Left forelimb (tissue), 1 donor: Measurements from ENCODE around the gene SYNJ1.
A peak's percentile ranks its signal among the peaks of the same experiment; 100 is the strongest.
"Not testable (repeated sequence)": the region's sequence is repeated elsewhere in the genome, so short reads cannot be mapped to it uniquely, and the experiment has no call there.

ENCODE experiments used
- DNase-seq: peaks from one replicate; pipeline ENCODE4 v3.0.0-alpha.2; 2018; ENCODE audit warnings: low spot score

The SYNJ1 gene

DNA sequence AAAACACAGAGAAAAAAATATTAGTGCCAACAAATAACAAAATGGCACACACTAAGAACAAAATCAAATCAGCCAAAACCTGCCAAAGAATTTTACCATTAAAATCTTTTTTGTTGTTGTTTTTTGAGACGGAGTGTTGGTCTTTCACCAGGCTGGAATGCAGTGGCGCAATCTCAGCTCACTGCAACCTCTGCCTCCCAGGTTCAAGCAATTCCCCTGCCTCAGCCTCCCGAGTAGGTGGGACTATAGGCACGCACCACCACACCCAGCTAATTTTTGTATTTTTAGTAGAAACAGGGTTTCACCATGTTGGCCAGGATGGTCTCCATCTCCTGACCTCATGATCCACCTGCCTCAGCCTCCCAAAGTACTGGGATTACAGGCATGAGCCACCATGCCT lies 8.3 kb upstream of the SYNJ1 start:
- DNase-seq, result not testable (repeated sequence)

DNA sequence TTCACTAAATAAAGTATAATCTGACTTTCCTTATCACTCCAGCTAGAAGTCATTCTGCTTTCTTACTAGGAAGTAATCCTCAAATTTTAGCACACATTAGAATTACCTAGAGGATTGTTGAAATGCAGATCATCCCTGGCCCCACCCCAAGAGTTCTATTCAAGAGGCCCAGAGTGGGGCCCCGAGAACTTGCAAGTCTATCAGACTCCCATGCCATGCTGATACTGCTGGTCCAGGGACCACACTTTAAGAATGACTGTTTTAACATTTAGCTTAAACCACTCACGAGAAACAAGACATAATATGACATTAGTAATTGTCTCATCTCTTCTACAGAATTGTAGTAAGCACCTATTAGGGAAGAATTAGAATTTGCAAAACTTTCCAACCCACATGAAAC lies 7.7 kb upstream of the SYNJ1 start:
- no peak for DNase-seq

DNA sequence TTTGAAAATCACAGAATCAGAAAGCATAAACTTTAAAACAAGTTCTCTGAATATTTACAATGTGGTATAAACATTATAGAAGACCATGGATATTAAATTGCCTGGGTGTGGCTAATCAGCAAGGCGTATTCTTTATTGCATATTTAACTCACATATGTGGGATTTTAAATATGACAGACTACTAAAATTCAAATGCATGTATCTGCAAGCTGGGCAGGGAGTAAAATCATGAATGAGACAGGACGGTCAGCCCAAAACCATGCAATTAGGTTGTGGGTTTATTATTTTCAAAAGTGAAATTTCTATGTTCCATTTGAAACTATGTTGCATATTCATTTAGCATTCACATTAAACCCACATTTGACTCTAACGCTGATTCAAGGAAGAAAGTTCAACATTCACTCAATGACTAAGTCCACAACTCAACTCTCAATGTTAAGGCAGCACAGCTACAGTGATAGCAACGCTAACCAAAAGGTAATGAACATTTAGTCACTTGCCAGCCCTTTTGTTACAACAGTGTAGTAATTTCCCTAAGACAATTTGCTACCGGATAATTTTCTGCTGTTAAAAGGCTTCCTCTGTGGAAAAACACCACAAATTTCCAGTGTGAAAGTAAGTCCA lies 6.3 kb upstream of the SYNJ1 start:
- DNase-seq, result no peak

DNA sequence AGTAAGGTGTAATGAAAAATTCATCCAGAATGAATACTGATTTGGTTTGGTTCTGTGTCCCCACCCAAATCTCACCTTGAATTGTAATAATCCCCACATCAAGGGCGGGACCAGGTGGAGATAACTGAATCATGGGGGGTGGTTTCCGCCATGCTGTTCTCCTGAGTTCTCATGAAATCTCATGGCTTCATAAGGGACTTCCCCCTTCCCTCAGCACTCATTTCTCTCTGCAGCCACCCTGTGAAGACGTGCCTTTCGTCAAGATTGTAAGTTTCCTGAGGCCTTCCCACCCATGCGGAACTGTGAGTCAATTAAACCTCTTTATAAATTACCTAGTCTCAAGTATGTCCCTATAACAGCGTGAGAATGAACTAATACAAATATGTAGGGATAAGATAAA lies 5.5 kb upstream of the SYNJ1 start:
- no peak for DNase-seq

DNA sequence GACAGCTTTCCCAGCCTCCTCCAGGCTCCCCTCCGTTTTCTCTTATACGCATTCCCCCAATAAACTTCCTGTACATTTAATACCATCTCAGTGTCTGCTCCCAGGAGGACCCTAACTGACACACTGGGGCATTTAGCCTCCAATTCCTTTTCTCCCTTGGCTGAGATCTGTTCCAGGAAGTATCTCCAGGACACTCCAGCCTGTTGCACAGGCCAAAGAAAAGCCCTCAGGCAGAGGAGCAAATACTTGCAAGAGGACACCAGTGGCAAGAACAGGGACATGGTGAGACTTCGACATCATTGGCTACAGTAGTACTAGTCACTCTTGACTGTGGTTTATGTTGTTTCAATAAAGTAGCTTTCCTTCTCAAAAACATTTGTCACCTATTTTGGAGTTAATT lies 4.7 kb upstream of the SYNJ1 start:
- no peak for DNase-seq

DNA sequence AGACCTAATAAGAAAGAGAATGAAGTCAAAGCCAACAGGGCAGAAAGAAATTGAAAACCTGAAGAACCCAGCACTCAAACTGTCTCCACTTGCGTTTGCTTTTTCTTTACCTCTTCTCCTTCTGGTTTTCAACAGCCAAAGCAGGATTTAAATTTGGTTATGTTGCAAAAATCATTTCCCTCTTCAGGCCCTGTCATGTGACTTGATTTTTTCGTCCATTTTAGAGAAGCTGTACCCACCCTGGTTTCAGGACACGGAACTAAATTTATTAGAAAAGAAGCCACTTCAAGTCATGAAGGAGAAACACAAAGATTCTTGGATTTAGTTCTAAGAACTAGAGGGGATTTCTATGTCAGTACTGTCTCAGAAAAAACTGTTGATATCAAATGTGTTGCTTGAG lies 1.0 kb upstream of the SYNJ1 start:
- DNase-seq, result no peak

DNA sequence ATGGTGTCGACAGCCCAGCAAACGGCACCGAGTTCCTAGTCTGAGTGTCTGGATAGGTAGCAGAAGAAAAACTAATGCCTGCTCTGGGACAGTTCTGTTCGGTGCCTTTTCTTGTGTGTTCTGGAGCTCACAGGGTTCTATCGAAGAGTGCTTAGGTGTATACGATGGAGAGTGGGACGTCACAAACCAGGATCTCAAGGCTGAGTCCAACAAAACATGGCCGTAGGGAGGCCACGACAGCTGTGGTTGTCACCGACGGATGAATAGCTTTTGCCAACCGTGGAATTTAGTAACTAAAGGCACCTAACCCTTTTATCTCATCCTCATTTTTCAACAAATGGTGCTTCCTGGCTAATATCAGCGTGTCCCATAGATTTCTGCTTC lies 635 bp upstream of the SYNJ1 start:
- no peak for DNase-seq

DNA sequence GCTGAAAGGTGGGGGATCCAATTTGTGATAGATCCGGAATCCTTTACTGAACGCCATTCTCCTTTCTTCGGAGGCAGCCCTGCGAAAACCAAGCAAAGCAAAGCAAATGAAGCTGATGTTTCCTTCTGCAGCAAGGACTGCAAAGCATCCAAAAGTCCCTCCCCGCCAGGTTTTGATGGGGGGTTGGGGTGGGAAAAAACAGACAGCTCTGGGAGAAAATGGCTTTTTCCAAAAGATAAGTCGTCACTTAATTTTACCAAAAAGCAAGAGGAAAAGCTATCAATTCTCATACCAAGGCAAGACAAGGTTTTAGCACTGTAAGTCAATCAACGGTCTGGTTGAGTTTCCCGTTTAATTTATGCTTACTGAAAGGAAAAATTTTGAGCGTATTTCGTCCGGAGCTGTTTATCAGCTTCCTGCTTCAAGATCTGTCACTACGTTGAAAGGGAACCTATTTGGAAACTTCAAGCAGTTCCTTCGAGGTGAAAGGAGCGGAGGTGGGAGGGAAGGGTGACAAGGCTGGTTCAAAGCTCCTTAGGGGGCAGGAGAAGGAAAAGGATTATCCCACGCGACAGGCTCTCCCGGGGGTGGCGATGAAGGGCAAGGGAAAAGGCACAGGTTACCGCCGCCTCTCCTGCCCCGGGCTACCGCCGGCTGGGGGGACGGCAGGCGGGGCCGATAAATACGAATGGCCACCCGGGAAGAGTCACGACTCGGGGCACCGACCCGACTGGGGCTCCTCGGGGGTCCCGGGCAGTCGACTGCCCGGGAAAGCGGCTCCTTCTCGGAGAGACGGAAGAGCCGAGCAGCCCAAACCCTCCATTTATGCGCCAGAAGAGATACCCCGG lies 750 bp downstream of the SYNJ1 start:
- peak; percentile 64 for DNase-seq

DNA sequence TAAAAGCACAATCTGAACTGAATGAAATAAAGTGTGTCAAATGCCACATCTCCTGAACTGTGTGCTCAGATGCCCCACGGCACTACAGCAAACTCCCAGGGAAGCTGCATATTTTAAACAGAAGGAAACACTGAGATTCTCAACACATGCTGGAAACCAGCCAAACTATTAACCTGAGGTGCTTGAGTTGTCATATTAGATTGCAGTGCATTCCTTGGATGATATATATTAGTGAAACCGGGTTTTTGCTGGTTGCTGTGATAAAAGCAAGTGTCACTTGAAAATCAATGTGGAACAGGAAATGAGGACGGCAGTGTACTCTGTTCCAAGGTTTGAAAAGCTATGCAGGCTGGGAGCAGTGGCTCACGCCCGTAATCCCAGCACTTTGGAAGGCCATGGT lies 8.7 kb downstream of the SYNJ1 start:
- DNase-seq, result no peak

DNA sequence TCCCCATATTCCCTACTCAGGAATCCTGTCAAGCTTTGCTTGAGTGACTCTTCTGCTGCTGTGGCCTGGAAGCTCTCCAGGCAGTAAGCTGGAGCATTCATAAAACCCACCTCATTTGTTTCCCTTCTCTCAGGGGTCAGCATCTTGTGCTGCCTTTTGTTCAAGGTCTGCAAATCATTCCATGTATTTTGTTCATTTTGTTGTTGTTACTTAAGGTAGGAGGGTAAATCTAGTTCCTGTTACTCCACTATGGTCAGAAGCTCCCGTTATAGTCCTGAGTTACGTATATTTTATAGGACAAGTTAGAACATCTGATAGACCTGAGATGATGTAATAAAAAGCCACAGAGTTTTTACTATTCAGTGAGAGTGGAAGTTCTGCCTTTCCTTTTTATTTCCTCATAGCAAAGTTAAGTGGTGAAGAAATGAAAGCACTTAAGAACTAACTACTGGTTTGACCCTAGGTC lies 9.9 kb downstream of the SYNJ1 start:
- DNase-seq, result no peak

DNA sequence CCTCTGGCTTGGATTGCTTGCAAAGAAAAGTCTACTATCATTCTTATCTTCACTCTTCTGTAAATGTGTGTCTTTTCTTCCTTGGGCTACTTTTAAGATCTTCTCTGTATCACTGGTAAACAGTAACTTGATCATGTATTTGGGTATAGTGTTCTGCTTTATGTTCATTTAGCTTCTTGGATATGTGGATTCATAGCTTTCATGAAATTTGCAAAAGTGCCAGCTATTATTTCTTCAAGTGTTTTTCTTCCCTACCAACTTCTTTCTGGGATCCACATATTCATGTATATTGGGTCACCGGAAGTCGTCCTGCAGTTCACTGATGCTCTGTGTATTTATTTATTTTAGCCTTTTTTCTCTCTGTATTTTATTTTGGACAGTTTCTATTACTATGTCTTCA lies 11.3 kb downstream of the SYNJ1 start:
- no peak for DNase-seq

DNA sequence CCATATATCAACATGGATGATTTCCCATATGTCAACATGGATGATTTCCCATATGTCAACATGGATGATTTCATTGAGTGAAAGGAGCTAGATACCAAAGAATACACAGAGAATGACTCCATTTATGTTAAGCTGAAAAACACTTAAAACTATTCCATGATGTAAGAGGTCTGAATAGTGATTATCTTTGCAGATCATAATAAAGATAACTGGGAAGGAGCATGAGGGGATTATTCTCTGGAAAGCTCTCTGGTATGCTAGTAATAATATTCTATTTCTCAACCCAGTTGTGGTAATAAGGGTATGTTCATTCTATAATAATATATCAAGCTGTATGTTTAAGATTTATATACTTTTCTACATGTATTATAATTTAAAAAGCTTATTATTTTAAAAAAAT lies 14.1 kb downstream of the SYNJ1 start:
- DNase-seq, result no peak

DNA sequence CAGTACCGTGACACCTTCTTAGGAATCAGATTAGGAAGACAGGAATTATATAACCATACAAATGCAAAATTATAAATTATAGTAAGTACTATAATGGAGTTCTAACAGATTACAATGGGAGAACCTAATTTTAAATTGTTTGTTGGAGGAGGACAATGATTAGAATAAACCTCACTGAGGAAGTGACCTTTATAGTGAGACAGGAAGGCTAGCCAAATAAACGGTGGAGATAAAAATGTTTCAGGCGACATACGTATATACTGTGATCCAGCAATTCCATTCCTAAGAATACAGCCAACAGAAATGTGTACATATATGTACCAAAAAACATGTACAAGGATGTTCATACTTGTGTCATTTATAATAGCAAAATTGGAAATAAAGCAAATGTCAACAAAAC lies 15.2 kb downstream of the SYNJ1 start:
- no peak for DNase-seq

DNA sequence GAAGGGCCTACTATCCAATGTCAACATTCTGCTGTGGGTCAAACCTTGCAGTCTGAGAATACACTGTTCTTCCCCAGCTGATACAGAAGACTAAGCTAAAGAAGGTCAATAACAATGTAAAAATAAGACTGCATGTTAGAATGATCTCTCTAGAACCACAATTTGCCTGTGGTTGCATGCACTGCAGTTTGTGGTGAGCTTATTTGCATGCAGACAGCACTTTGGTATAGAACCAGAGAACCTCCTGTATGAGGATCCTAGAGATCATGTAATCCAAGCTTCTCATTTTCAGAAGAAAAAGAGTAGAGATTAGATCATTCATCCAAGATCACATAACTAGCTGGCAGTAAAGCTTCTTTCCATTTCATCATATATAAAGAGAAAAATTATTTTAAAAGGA lies 15.8 kb downstream of the SYNJ1 start:
- no peak for DNase-seq

DNA sequence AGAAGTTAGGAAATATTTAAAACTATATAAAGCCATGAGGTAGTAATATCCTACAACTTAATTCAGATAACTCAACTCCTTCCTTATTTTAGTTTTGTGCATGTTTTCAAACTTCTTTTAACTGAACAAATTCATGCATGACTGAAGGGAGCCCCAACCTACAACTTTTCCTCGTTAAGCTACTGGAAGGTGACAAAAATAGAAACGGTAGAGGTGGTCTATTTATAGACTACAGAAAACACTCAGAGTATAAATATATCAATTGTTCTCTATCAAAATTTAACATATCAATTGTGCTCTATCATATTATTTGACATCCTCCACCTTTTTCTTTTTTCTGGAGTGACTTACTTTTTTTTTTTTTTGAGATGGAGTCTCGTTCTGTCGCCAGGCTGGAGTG lies 16.8 kb downstream of the SYNJ1 start:
- DNase-seq, result no peak

DNA sequence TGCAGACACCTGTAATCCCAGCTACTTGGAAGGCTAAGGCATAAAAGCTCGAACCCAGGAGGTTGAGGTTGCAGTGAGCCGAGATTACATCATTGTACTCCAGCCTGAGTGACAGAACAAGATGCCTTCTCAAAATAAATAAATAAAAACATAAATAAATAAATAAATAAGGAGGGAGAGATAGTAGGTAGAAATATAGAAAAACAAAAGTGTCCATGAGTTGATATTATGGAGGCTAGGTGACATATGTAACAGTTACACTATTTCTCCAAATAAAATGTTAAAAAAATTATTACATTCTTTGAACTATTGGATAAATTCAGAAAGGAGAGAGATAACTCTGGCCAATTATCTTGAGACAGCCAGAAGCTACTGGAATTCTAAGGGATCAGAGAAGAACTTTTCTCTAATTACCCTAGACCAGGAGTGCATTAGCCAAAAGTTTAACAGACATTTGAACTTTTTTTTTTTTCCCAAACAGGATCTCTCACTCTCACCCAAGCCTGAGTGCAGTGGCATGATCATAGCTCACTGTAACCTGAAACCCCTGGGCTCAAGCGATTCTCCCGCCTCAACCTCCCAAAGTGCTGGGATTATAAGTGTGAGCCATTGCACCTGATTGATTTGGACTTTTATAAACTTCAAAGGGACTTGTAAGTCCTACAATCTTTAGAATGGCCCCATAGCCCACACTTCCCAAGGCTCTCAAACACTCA lies 17.6 kb downstream of the SYNJ1 start:
- no peak for DNase-seq

DNA sequence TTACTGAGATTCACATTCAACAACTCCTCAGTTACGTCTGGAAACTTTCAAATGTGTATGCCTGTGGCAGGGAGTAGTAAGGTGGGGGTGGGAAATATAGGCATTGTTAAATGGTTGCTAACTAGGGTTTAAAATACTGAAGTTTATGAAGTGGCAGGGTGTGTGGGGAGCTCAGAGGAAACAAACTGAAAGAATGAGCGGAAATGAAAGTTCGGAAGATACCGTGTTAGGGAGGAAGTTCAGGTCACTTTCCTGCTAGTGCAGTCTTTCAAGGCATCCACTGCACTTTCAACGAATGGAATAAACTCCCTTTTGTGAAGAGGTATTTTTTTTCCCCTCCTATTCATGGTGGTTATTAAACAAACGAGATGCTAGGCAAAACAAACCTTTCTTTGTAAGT lies 19.7 kb downstream of the SYNJ1 start:
- DNase-seq, result no peak

DNA sequence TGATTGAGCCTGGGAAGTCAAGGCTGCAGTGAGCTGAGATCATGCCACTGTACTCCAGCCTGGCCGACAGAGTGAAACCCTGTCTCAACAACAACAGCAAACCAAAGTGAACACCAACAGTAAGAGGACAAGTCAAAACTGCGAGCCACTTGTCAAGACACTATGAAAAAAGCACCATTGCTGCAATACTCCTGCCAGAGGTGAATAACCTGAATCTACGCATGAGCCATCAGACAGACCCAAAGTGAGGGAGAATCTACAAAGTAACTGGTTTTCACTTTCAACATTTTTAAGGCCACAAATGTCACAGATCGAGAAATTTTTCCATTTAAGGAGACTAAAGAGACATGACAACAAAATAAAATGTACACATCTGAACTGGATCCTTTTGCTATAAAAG lies 21.9 kb downstream of the SYNJ1 start:
- no peak for DNase-seq

DNA sequence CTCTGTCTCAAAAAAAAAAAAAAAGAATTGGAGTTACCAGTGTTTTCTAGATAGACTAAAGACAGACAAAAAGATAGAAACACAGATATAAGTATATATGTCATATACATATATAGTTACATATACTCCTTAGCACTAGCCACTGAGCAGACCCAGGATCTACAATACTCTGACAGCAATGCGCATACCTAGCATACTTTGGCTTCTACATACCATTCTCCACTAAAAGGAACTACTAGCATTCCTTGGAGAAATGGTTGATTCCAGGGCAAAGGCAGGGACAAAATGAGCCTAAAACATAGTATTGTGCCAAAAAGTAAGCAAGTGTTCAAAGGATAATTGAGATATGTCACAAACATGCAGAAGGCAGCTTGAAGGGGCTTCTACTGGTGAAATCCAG lies 22.7 kb downstream of the SYNJ1 start:
- DNase-seq, result no peak

DNA sequence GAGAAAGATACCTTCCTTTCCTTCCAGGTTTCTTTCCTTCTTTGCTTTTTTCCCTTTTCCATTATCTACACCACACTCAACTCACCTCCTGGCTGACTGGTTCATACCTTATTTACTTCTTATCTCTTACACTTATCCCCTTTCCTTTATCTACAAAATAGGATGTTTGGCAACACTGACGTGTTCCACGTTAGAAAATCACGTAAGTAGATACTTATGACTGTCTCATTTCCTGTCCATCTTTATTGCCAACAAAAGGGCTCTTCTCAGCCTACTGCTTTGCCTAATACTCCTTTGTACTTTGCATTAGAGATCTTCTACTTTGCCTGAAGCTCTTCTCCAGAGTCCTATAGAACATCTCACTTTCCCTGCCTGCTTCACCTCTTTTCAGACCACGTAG lies 25.1 kb downstream of the SYNJ1 start:
- no peak for DNase-seq

DNA sequence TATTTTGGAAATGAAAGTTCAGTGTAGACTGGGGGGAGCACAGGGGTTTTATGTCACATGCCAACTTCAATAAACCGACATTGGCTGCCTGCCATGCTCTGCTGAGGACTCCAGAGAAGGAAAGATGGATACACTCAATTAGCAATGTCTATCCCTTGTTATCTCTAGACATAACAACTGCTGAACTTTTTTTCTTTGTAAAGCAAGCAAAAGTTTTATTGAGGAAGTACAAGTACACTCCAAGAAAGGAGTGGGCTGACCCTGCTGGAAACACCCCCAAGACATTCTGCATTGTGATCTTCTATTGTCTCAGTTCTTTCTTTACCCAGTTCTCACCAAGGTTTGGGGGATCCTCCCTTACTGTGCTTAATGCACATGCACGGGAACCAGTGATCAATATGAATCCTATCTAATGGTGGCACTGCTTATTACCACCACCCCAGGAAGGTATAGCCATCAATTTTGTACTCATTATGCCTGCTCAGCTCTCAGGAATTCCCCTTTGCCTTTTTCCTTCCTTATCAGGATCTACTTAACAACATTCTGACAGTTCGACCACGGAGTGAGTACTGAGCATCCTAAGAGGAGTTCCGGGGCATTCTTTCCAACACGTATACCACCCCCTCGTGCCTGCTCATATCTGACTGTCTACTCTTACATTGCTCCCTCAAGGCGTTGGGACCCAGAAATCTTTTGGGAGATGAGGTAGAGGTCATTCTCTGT lies 28.7 kb downstream of the SYNJ1 start:
- no peak for DNase-seq

DNA sequence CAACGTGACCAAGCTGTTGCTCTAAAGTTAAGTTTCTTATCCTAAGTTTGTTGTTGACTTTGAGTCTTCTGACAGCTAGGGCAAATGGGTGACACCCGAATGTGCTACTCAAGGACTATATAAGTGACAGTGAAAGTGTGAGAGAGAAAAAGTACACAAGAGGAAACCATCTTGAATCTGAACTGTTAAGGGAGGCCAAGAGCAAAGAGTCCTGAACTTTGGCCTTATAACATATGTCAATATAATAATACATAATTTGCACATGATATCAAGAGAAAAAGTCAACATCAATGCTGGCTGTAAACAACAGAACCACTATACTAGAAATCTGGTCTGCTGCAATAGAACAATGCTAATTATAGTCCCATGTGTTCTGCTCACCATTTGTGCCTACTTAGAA lies 29.5 kb downstream of the SYNJ1 start:
- DNase-seq, result no peak

DNA sequence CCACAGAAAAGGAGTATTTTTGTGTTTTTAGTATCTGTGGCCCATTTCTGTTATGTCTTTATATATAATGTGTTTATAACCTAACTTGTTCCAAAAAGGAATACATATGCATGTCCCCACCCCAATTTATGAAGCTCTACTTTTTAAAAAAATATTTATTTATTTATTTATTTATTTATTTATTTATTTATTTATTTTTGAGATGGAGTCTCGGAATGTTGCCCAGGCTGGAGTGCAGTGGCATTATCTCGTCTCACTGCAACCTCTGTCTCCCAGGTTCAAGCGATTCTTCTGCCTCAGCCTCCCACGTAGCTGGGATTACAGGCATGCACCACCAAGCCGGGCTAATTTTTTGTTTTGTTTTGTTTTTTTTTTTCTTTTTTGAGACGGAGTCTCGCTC lies 32.3 kb downstream of the SYNJ1 start:
- not testable (repeated sequence) for DNase-seq
